Stimulated activated naive CD8-positive, alpha-beta T cell treated with anti-CD3 and anti-CD28 coated beads, Interleukin-15, Interleukin-2, amounts not matched to agents 100 ng/mL and 50 ng/mL, for 24 hours (primary cell): ENCODE results near the gene MAP7D3.

ENCODE experiments used
- H3K27ac Mint-ChIP-seq: one replicate; pipeline ENCODE4 v1.8.0; 2021; ENCODE audit warnings: mild to moderate bottlenecking, mixed read lengths
- H3K27me3 Mint-ChIP-seq: one replicate; pipeline ENCODE4 v1.8.0; 2021; ENCODE audit warnings: mixed read lengths
- H3K36me3 Mint-ChIP-seq: one replicate; pipeline ENCODE4 v1.8.0; 2021; ENCODE audit warnings: low read depth, mixed read lengths
- H3K4me1 Mint-ChIP-seq: one replicate; pipeline ENCODE4 v1.8.0; 2021; ENCODE audit warnings: low read depth, mixed read lengths
- H3K4me3 Mint-ChIP-seq: one replicate; pipeline ENCODE4 v1.8.0; 2021; ENCODE audit warnings: mild to moderate bottlenecking, mixed read lengths
- H3K9me3 Mint-ChIP-seq: one replicate; pipeline ENCODE4 v1.8.0; 2021; ENCODE audit warnings: mixed read lengths

Gene MAP7D3

DNA sequence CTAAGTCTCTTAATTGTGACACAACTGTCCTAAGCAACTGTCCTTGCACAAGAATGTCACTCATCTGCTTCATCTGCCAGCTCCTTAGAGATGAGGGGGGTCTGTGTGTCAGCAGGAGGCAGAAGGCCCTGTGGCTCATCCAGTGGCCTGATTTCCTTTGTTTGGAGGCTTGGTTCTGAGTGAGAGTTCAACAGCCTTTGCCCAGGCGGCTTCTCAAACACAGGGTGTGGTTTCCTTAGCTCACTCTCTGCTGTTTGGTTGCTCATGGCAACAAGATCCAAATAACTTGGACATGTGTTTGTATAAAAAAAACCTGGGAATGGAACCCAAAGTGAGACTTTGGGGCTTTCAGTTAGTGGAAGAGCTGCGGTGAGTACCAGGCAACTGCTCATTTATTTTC is 46.6 kb downstream of the MAP7D3 start:
- Mint-ChIP-seq H3K27ac (no peak overlapping the region), H3K27me3 (no peaks in the 10 kb centered on the region), H3K4me1 (peaks cover 23% of the 10 kb centered on the region), H3K36me3 (no peaks in the 10 kb centered on the region), H3K9me3 (no peaks in the 10 kb centered on the region), H3K4me3 (no peak overlapping the region)

DNA sequence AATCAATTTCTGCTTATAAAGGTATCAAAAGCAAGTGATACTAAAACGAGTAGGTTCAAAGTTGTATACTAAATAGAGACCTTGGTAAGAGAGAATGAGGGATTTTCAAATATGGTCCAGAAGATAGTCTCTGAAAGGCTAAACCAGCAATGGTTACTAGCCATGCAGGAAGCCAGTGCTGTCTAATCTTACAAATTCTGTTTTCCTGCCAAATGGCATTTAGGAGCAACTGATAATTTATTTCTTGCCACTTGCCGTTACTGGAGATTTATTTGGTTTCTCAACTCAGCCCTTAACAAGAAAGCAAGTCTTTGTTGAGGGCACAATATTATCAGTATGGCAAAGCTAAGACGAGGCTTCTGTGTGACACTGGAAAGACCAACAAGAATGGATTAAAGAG is 47.2 kb downstream of the MAP7D3 start:
- H3K27me3 Mint-ChIP-seq = no peaks in the 10 kb centered on the region
- no peak overlapping the region for H3K4me3 Mint-ChIP-seq
- no peaks in the 10 kb centered on the region for H3K9me3 Mint-ChIP-seq
- peaks cover 23% of the 10 kb centered on the region for H3K4me1 Mint-ChIP-seq
- H3K27ac Mint-ChIP-seq = peak overlapping the region; percentile 52
- H3K36me3 Mint-ChIP-seq = no peaks in the 10 kb centered on the region

DNA sequence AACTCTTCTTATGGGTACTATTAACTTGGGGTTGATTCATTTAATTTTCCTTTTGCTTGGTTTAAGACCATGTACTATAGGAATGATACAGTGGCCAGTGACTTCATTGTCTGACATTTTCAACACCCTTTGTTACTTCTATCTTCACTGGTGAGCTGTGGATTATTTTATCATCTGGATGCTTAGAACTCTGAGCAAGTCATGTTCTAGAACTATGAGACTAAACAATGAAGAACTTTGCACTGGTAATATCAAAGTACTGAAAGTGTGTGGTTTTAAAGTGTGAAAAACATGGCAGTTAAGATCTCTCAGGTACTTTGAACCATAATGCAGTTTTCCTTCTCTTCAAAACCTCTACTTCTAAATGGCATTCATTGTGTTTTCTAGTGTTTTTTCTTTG is 47.8 kb downstream of the MAP7D3 start:
- H3K9me3 Mint-ChIP-seq = no peaks in the 10 kb centered on the region
- H3K4me1 Mint-ChIP-seq = peaks cover 23% of the 10 kb centered on the region
- no peak overlapping the region for H3K27ac Mint-ChIP-seq
- H3K4me3 Mint-ChIP-seq = no peak overlapping the region
- no peaks in the 10 kb centered on the region for H3K36me3 Mint-ChIP-seq
- no peaks in the 10 kb centered on the region for H3K27me3 Mint-ChIP-seq

DNA sequence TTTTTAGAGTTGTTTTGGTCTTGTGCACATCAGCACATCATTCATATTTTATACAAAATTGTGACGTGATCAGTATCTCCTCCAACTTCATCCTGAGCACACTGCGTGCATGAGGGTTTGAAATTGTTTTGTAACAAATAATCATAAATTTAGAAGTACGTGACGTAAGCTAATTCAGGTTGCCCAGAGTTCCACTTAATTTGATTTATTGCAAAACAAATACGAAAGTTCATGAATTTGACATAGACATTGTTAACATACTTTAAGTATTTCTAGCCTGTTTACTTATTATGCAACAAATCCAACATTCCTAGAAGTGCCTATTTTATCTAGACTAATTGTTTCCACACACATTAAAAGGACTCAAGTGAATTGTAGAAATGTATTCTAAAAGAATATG is 48.3 kb downstream of the MAP7D3 start:
- H3K27ac Mint-ChIP-seq = no peak overlapping the region
- no peaks in the 10 kb centered on the region for H3K27me3 Mint-ChIP-seq
- no peaks in the 10 kb centered on the region for H3K9me3 Mint-ChIP-seq
- H3K4me3 Mint-ChIP-seq = no peak overlapping the region
- peaks cover 23% of the 10 kb centered on the region for H3K4me1 Mint-ChIP-seq
- H3K36me3 Mint-ChIP-seq = no peaks in the 10 kb centered on the region

DNA sequence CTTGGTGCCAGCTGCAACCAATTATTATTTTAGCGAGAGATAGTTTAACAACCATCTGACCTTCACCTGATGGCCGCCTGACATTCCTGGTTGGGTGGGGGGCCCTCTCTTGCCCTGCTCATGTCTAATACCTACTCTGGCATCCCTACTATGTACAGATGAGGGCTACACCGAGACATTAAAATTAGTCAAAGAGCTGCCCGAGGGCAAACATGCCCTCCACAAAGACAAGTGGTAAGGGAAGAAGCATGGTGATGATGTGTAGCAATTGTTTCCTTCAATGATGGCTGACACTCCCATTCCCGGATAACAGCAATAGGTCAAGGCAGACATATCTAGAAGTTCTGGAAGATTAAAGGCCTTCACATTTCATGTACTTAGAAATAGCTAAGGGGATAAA is 49.6 kb downstream of the MAP7D3 start:
- Mint-ChIP-seq H3K4me1 (peaks cover 23% of the 10 kb centered on the region), H3K4me3 (no peak overlapping the region), H3K36me3 (no peaks in the 10 kb centered on the region), H3K27ac (no peak overlapping the region), H3K9me3 (no peaks in the 10 kb centered on the region), H3K27me3 (no peaks in the 10 kb centered on the region)

DNA sequence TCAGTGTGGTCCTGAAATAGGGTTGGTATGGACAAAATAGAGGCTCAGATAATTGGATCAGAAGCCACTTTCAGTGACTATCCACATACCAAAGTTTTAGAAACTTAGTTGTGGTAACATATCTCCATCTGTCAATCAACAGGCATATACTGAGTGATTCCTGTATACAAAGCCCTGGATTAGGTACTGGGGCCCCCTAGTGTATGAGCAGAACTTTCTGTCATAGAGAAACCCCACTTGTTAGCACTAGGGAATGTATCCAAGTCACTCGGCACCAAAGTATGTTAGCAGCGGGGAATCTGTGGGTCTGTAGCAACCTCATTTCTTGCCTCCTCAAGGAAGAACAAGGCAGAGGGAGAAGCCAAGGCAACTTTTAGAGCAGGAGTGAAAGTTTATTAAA is 50.7 kb downstream of the MAP7D3 start:
- no peak overlapping the region for H3K4me3 Mint-ChIP-seq
- H3K27me3 Mint-ChIP-seq = no peaks in the 10 kb centered on the region
- no peak overlapping the region for H3K27ac Mint-ChIP-seq
- peaks cover 23% of the 10 kb centered on the region for H3K4me1 Mint-ChIP-seq
- no peaks in the 10 kb centered on the region for H3K36me3 Mint-ChIP-seq
- no peaks in the 10 kb centered on the region for H3K9me3 Mint-ChIP-seq

DNA sequence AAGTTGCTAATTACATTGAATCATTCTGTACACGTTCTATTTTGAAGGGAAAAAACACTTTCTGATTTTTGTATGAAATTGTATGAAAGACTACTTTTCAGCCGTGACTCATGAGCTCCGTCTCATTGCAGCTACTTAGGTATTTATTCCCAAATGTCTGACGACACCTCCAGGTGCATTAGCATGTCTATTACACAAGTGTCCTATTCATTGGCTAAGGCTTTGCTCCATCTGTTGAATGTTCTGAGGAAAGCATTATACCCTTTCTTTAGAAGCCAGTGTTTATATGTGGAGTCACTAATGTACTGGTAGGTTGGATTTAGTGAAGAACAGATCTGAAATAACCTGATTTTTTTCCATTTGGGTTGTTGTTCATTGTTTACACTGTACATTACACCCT is 51.8 kb downstream of the MAP7D3 start:
- H3K36me3 Mint-ChIP-seq = no peaks in the 10 kb centered on the region
- H3K27me3 Mint-ChIP-seq = no peaks in the 10 kb centered on the region
- no peak overlapping the region for H3K27ac Mint-ChIP-seq
- H3K4me1 Mint-ChIP-seq = peaks cover 16% of the 10 kb centered on the region
- H3K4me3 Mint-ChIP-seq = no peak overlapping the region
- no peaks in the 10 kb centered on the region for H3K9me3 Mint-ChIP-seq

DNA sequence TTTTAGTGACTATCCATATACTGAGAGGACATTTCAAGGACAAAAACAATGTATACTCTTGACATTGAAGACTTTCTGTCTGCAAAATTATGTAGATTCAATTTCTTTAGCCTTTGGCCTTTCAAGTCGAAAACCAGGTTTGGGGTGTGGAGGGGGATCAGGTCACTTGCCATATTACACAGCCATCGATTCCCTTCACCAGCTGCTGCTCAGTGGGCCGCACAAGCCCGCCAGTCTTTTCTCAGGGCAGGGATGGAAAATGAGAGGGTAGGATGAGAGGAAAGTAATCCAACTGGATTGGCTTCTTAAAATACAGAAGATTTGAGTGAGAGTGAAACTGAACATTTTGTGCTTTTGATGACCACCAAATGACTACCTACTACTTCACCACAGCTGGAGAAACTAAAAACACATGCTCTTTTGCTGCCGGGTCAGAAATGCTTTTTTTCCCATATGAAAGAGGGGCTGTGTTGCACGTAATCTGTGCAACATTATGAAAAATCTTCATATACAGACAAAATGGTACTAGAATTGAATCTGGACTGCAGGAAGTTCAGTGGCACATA is 52.4 kb downstream of the MAP7D3 start:
- Mint-ChIP-seq H3K27me3 (no peaks in the 10 kb centered on the region), H3K4me1 (peaks cover 15% of the 10 kb centered on the region), H3K36me3 (no peaks in the 10 kb centered on the region), H3K27ac (no peak overlapping the region), H3K9me3 (no peaks in the 10 kb centered on the region), H3K4me3 (no peak overlapping the region)

DNA sequence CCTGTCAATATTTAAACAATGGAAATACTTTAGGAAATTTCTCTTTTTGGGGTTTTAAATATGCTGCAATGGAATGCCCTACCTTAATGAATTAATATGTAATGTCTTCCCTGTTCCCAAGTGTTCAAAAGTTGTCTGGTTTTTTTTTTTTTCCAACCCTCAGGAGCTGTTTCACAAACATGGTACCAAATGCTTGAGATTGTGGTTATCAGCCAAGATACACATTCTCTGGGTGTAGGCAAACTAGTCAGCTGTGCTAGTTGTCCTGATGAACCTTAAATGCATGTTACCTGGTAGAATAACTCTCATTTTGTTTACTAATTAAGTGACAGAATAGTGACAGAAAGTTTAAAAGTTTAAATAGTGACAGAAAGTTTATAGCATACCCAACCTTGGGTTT is 53.2 kb downstream of the MAP7D3 start:
- H3K4me1 Mint-ChIP-seq = peaks cover 15% of the 10 kb centered on the region
- no peak overlapping the region for H3K27ac Mint-ChIP-seq
- no peaks in the 10 kb centered on the region for H3K27me3 Mint-ChIP-seq
- H3K4me3 Mint-ChIP-seq = no peak overlapping the region
- H3K9me3 Mint-ChIP-seq = no peaks in the 10 kb centered on the region
- no peaks in the 10 kb centered on the region for H3K36me3 Mint-ChIP-seq

DNA sequence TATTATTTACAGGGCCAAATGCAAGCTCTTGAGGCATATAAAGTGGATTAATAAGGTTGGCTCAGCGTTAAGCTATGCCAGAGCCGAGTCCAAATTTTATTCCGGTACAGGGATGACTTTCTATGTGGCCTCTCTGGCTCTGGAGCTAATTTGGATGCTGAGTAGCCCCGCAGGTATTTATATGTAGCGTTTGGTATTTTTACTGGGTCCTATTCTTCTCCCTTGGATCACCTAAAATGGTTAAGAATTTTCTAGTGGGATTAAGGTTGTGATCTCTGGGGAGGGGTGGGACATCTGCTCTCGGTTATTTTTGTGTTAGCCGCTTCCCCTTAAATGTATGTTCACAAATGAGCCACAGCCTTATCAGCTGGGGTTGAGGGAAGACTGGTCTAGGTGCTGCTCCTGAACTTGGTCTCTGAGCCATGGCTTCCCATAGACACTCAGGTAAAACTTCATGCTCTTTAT is 54.5 kb downstream of the MAP7D3 start:
- H3K27ac Mint-ChIP-seq = no peak overlapping the region
- no peaks in the 10 kb centered on the region for H3K9me3 Mint-ChIP-seq
- H3K4me3 Mint-ChIP-seq = no peak overlapping the region
- H3K36me3 Mint-ChIP-seq = no peaks in the 10 kb centered on the region
- H3K4me1 Mint-ChIP-seq = peaks cover 25% of the 10 kb centered on the region
- no peaks in the 10 kb centered on the region for H3K27me3 Mint-ChIP-seq

DNA sequence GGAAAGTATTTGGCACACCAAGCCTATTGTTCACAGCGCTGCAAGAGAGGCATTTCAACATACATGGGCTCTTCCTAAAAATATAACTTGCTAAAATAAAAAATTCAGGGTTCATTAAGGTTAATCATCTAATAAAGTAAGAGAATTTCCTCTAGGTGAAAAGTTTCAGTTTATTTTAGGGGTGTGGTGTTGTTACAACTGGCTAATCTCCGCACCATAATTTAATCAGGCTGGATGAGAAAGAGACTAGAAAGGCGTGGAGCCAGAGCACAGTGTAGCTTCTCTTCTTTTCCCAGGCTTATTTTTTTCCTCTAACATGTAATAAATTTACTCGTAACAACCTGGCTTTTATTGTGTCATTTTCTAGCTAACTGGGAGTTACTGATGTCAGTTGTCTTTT is 56.0 kb downstream of the MAP7D3 start:
- Mint-ChIP-seq H3K27ac (no peak overlapping the region), H3K4me3 (no peak overlapping the region), H3K4me1 (peaks cover 35% of the 10 kb centered on the region), H3K27me3 (no peaks in the 10 kb centered on the region), H3K36me3 (no peaks in the 10 kb centered on the region), H3K9me3 (no peaks in the 10 kb centered on the region)

DNA sequence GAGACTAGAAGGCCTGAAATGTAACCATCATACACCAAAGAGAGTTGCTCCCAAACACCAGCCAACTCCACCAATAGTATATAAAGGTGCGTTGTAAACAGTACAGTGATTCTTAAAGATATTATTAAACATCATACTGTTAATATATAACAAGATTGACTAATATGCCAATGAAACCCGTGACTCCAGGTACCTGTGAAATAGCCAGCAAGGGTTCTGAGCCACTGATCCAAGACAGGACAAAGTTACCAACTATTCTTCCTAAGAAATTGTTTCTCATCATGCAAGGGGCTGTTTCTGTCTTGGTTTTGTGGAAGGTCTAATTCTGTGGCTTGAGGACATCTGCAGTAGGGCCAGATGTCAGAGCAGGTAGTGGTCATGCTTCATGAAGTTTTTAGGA is 56.7 kb downstream of the MAP7D3 start:
- Mint-ChIP-seq H3K36me3 (no peaks in the 10 kb centered on the region), H3K9me3 (no peaks in the 10 kb centered on the region), H3K27ac (no peak overlapping the region), H3K27me3 (no peaks in the 10 kb centered on the region), H3K4me1 (peaks cover 35% of the 10 kb centered on the region), H3K4me3 (no peak overlapping the region)

DNA sequence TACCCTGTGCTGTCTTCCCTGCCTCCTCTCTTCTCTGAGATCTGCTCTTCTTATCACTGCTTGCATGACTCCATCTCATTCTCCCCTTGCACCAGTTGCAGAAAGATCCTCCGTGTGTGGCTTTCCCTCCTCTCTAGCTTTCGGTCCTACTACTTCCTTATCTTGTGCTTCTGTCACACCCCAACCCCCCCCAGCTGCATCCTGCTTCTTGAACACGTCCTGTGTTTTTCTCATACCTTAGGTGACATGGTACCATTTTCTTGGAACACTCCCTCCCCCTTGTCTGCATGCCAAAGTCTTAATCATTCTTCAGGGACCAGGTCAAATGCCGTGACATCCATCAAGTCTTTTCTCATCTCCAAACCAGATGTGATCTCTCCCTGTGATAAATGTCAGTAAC is 57.4 kb downstream of the MAP7D3 start:
- H3K27me3 Mint-ChIP-seq = no peaks in the 10 kb centered on the region
- peak overlapping the region; percentile 50 for H3K27ac Mint-ChIP-seq
- peaks cover 35% of the 10 kb centered on the region for H3K4me1 Mint-ChIP-seq
- H3K4me3 Mint-ChIP-seq = no peak overlapping the region
- no peaks in the 10 kb centered on the region for H3K9me3 Mint-ChIP-seq
- H3K36me3 Mint-ChIP-seq = no peaks in the 10 kb centered on the region

DNA sequence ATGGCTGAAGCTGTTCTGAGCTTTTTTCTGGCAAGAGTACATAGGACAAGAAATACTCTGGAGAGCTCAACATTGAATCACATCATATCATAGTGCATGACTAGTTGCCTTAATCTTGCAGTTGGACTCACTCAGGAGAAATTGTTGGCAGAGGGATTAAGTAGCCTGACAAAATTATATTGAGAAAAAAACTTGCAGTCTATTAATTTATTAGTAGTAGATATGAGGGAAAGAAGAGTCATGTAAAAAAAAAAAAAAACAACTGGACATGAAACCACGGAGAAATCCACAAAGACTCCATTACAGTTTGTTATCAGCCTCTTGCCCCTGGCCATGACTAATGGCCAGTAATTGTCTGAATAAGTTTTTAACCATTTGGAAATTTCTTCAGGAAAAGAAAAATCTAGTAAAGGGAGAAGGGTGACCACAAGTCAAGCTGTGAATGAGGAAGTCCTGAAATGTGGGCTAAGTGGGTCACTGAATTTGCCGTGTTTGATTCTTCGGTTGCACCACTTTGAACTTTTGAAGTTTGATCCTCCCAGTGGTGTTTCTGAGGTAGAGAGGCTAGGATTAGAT is 58.3 kb downstream of the MAP7D3 start:
- Mint-ChIP-seq H3K36me3 (no peaks in the 10 kb centered on the region), H3K4me3 (no peak overlapping the region), H3K9me3 (no peaks in the 10 kb centered on the region), H3K4me1 (peaks cover 35% of the 10 kb centered on the region), H3K27ac (peak overlapping the region; percentile 90), H3K27me3 (no peaks in the 10 kb centered on the region)

DNA sequence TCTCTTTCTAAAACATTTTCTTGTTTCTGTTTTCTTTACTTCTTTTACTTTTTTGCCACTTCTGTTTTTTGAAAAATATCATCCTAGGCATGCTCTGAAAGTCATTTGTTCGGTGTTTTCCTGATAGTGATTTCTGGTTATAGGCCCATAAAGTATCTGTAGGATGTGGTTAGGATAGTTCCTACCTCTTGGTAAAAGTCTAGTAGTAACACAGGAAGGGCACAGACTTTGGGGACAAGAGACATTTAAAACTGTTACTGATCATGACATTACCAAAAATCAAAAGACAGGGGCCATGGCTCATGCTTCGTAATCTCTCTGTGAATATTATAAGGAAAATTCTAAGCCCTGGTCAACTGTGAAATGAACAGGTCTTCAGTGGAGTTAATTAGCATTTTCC is 59.1 kb downstream of the MAP7D3 start:
- Mint-ChIP-seq H3K27ac (peak overlapping the region; percentile 90), H3K4me1 (peaks cover 35% of the 10 kb centered on the region)

DNA sequence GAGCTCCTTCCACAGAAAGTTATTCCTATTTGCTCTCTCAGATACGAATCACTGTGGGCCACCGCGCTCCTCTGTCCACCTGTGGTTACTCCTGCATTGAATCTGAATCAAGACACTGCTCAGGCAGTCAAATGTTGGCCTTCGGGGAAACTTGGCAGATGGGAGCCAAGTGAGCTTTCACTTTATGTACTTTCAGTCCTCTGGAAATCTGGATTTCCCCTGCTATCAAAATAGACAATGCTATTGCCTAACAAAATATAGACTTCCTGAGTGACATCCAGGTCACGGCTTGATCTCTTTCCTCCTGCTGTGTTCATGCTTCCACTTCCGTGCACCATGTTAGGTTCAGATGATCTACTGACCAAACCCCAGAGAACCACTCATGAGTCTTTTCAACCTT is 60.0 kb downstream of the MAP7D3 start:
- Mint-ChIP-seq H3K27me3 (no peaks in the 10 kb centered on the region), H3K4me3 (no peak overlapping the region), H3K36me3 (no peaks in the 10 kb centered on the region), H3K9me3 (no peaks in the 10 kb centered on the region), H3K4me1 (peaks cover 37% of the 10 kb centered on the region), H3K27ac (no peak overlapping the region)

More for the DNA sequence above, 59.1 kb downstream of the MAP7D3 start:
- H3K36me3 Mint-ChIP-seq = no peaks in the 10 kb centered on the region
- no peaks in the 10 kb centered on the region for H3K9me3 Mint-ChIP-seq
- H3K4me3 Mint-ChIP-seq = no peak overlapping the region
- no peaks in the 10 kb centered on the region for H3K27me3 Mint-ChIP-seq
